Neutrophil (primary cell): ENCODE measurements around the gene ZNF324B.
"Not testable (repeated sequence)": the region's sequence is repeated elsewhere in the genome, so short reads cannot be mapped to it uniquely, and the experiment has no call there.

Experiments used
- H3K27ac ChIP-seq: fragments of 200-600 bp; sonication (generic); 2 replicates; pipeline ENCODE4 v1.5.1; 2016; ENCODE audit warnings: mild to moderate bottlenecking, moderate library complexity
- H3K27me3 ChIP-seq: fragments of 200-600 bp; sonication (generic); 2 replicates; pipeline ENCODE4 v1.6.0; 2016; ENCODE audit warnings: mild to moderate bottlenecking
- H3K36me3 ChIP-seq: fragments of 200-600 bp; sonication (generic); 2 replicates; pipeline ENCODE4 v1.5.1; 2017
- H3K4me1 ChIP-seq, 2 experiments: fragments of 200-600 bp in 1 of 2; sonication (generic) in 1 of 2; 1 replicate in 1 of 2; 2 replicates in 1 of 2; pipeline versions ENCODE4 v1.5.1 to v1.6.1; 2013 to 2016; ENCODE audit warnings: low read depth in 1 of 2, low read length in 1 of 2, mild to moderate bottlenecking in 1 of 2, moderate library complexity in 1 of 2; ENCODE audit not compliant: control insufficient read depth in 1 of 2, insufficient read depth in 1 of 2
- H3K4me3 ChIP-seq, 2 experiments: fragments of 200-600 bp in 1 of 2; sonication (generic) in 1 of 2; 1 replicate in 1 of 2; 2 replicates in 1 of 2; pipeline ENCODE4 v1.5.1; 2013 to 2016; ENCODE audit warnings: low read depth in 1 of 2, low read length in 1 of 2, mild to moderate bottlenecking in 1 of 2, moderate library complexity in 1 of 2
- H3K9me3 ChIP-seq: fragments of 200-600 bp; sonication (generic); 2 replicates; pipeline ENCODE4 v1.5.1; 2016
- CTCF ChIP-seq: fragments of 200-600 bp; sonication (generic); IDR thresholded peaks from 2 replicates; pipeline ENCODE4 v1.5.1; 2016; ENCODE audit warnings: antibody characterized with exemption

The ZNF324B gene

DNA sequence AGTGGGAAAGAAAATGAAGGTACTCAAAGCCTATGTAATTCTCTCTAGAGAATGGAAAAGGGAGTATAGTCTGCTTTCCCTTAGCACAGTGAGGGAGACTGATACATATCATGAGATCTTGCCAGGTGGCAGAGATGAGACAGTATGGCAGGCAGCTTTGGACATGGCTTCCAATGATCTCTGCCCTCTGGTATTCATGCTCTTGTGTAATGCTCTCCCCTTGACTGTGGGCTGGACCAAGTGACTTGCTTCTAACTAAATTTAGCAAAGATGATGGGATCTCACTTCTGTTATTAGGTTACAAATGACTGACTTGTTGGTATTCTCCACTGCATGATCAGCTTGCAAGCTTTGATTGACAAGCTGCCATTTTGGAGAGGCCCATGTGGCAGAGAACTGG is 21.7 kb upstream of the ZNF324B start:
- no peaks in the 10 kb centered on the region for H3K36me3 ChIP-seq
- H3K27ac ChIP-seq = no peak overlapping the region
- H3K27me3 ChIP-seq = no peaks in the 10 kb centered on the region
- no peak for TF ChIP-seq CTCF
- no peaks in the 10 kb centered on the region for H3K4me1 ChIP-seq
- H3K4me3 ChIP-seq = no peak overlapping the region
- H3K9me3 ChIP-seq = peaks cover 42% of the 10 kb centered on the region

DNA sequence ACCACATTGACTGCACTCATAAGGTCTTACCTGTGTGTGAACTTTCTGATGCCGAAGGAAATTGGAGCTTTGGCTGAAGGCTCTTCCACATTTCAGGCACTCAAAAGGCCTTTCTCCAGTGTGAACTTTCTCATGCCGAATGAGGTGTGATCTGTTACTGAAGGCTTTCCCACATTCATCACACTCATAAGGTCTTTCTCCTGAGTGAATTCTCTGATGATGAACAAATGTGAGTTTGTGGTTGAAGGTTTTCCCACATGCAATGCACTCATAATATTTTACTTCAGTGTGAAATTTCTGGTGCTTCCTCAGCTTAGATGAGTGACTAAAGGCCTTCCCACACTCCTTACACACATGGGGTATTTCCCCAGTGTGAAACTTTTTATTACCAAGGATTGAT is 17.2 kb upstream of the ZNF324B start:
- Histone ChIP-seq H3K4me1 (peaks cover under 1 to 1% of the 10 kb centered on the region in 2 experiments), H3K9me3 (peaks cover 64% of the 10 kb centered on the region), H3K4me3 (no peak overlapping the region), H3K27me3 (no peaks in the 10 kb centered on the region), H3K36me3 (no peaks in the 10 kb centered on the region), H3K27ac (no peak overlapping the region)
- TF ChIP-seq CTCF = no peak

DNA sequence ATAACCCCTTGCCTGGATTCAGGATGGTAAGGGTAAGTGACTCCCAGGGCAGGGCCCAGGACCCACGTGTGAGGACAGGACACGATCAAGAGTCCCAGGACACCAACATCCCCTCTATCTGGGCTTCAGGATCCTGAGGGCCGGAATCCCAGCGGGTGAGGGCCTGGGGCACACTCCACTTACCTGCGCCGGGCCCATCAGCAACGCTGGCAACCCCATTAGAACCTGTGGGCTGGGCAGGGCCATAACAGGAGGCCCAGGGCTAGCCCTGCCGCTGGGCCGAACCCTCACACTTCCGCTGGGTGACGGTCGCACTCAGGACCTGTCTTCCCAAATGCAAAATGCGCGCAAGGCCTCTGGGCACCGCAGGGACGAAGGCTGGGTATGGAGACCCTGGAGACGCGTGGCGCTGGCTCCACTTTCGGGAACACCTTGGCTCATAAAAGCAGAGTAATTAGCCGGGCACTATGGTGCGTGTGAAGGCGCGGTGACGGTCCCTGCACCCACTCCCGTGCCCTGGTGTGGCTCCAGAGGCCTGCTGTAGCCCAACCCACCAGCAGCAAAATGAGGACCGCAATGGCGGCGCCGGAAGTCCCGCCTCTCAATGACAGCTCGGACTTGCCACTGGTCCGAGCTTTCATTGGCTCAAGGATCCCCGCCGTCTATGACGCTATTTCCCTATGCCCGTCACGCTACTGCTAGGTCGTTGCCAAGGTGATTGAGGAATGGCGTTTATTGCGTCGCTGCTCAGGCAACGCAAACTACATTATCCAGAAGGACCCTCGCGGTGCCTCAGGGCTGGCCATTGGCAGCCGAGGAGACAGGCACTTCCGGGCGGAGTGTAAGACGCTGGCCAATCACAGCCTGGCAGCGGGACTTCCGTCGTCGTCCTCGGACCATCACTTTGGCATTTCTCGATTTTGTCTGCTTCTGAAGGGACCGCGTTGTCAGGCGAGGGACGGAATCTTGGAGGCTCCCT is 11.6 kb upstream of the ZNF324B start, which contains the start of gene ZNF132:
Gene ZNF132 (minus strand): TSS at position 578 of the 979 bp plus-strand sequence. CDS start 332 bp downstream, at position 246.
- H3K27me3 ChIP-seq = peaks cover 7% of the 10 kb centered on the region
- H3K4me3 ChIP-seq = peak within 1 kb of the TSS; percentile 65 to 87
- peaks cover 36% of the 10 kb centered on the region for H3K9me3 ChIP-seq
- TF ChIP-seq CTCF = no peak
- H3K27ac ChIP-seq = peak within 1 kb of the TSS; percentile 73
- H3K36me3 ChIP-seq = no peaks in the 10 kb centered on the region
- H3K4me1 ChIP-seq = peaks cover 13 to 15% of the 10 kb centered on the region in 2 experiments

DNA sequence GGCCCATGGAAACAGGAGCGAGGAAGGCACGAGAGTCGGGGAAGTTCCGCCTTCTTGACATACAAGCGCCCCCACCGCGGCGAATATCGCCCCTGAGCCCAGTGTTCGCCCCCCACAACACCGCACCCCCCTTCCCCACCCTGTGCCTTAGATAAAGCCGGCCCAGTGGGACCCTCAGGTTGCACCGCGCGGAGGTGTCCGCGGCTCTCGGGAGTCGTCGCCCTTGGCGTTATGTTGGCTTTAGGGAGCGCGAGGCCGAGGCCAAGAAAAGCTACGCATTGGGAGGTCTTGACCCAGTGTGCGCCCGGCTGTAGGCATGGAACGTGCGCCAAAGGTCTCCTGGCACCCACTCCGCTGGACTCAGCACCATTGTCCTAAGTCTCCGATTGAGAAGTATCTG is 10.9 kb upstream of the ZNF324B start:
- Histone ChIP-seq H3K4me3 (peak overlapping the region; percentile 65 to 87), H3K4me1 (peaks cover 13 to 15% of the 10 kb centered on the region in 2 experiments), H3K9me3 (peaks cover 29% of the 10 kb centered on the region), H3K36me3 (no peaks in the 10 kb centered on the region), H3K27ac (peak overlapping the region; percentile 73), H3K27me3 (peaks cover 14% of the 10 kb centered on the region)
- TF ChIP-seq CTCF = no peak

GRCh38 chr19:58442986-58443385 is 8.4 kb upstream of the ZNF324B start:
- H3K27ac ChIP-seq, H3K4me3 ChIP-seq, H3K36me3 ChIP-seq: not testable (repeated sequence)
- Histone ChIP-seq H3K4me1 (peaks cover 13 to 15% of the 10 kb centered on the region in 2 experiments), H3K27me3 (peaks cover 29% of the 10 kb centered on the region), H3K9me3 (peaks cover 21% of the 10 kb centered on the region)

- not testable (repeated sequence) for H3K27ac ChIP-seq, H3K36me3 ChIP-seq
Observed at GRCh38 chr19:58448860-58449259, 2.6 kb upstream of the ZNF324B start.

DNA sequence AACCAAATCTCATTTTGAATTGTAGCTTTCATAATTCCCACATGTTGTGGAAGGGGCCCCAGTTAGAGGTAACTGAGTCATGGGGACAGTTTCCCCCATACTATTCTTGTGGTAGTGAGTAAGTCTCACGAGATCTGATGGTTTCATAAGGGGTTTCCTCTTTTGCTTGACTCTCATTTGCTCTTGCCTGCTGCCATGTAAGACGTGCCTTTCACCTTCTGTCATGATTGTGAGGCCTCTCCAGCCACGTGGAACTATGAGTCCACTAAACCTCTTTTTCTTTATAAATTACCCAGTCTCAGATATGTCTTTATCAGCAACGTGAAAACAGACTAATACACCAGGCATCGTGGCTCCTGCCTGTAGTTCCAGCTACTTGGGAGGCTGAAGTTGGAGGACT is 1.4 kb upstream of the ZNF324B start:
- H3K4me3 ChIP-seq, H3K27ac ChIP-seq, H3K9me3 ChIP-seq, H3K36me3 ChIP-seq: not testable (repeated sequence)
- Histone ChIP-seq H3K27me3 (peaks cover 40% of the 10 kb centered on the region), H3K4me1 (peaks cover 9 to 13% of the 10 kb centered on the region in 2 experiments)

More at GRCh38 chr19:58448860-58449259, 2.6 kb upstream of the ZNF324B start:
- not testable (repeated sequence) for H3K9me3 ChIP-seq, H3K4me3 ChIP-seq
- peaks cover 46% of the 10 kb centered on the region for H3K27me3 ChIP-seq
- peaks cover 9 to 13% of the 10 kb centered on the region in 2 experiments for H3K4me1 ChIP-seq
